Mesenchymal stem cell (in vitro differentiated cells and primary cell): Measurements from ENCODE around the gene TRAF3.
"Not testable (repeated sequence)": the region's sequence is repeated elsewhere in the genome, so short reads cannot be mapped to it uniquely, and the experiment has no call there.

Source experiments
- DNase-seq: peaks from one replicate; pipeline ENCODE4 v3.0.0-alpha.2; 2013
- H2AFZ ChIP-seq: one replicate; pipeline ENCODE4 v1.6.1; 2013; ENCODE audit warnings: low read depth, mild to moderate bottlenecking, control low read depth, inconsistent platforms, low read length, moderate library complexity
- H2AK5ac ChIP-seq: 2 replicates; pipeline ENCODE4 v1.6.1; 2013; ENCODE audit warnings: low read length, moderate library complexity, mild to moderate bottlenecking, inconsistent platforms; ENCODE audit not compliant: severe bottlenecking
- H2BK120ac ChIP-seq: one replicate; pipeline ENCODE4 v1.6.1; 2013; ENCODE audit warnings: low read depth, mild to moderate bottlenecking, inconsistent platforms, low read length, moderate library complexity
- H2BK12ac ChIP-seq, 2 experiments: one replicate each; pipeline ENCODE4 v1.6.1; 2013; ENCODE audit warnings: inconsistent platforms in 2 of 2, low read length in 2 of 2, mild to moderate bottlenecking in 2 of 2, moderate library complexity in 2 of 2, control low read depth in 1 of 2
- H2BK15ac ChIP-seq: one replicate; pipeline ENCODE4 v1.6.1; 2013; ENCODE audit warnings: mild to moderate bottlenecking, low read depth, inconsistent platforms; ENCODE audit not compliant: poor library complexity, severe bottlenecking
- H2BK5ac ChIP-seq: 2 replicates; pipeline ENCODE4 v1.6.1; 2013; ENCODE audit warnings: low read depth, mild to moderate bottlenecking, low read length, control low read depth, inconsistent platforms; ENCODE audit not compliant: poor library complexity, severe bottlenecking
- H3K14ac ChIP-seq, 2 experiments: one replicate each; pipeline ENCODE4 v1.6.1; 2013; ENCODE audit warnings: inconsistent platforms in 2 of 2, low read length in 2 of 2, control low read depth in 1 of 2, mild to moderate bottlenecking in 1 of 2, moderate library complexity in 1 of 2
- H3K18ac ChIP-seq, 2 experiments: one replicate each; pipeline ENCODE4 v1.6.1; 2013; ENCODE audit warnings: inconsistent platforms in 2 of 2, low read length in 2 of 2, control low read depth in 1 of 2, low read depth in 1 of 2, mild to moderate bottlenecking in 1 of 2
- H3K23ac ChIP-seq, 2 experiments: one replicate each; pipeline ENCODE4 v1.6.1; 2013; ENCODE audit warnings: inconsistent platforms in 2 of 2, low read length in 2 of 2, mild to moderate bottlenecking in 2 of 2, moderate library complexity in 2 of 2, control low read depth in 1 of 2
- H3K27ac ChIP-seq: 2 replicates; pipeline ENCODE4 v1.5.1; 2013; ENCODE audit warnings: mild to moderate bottlenecking, moderate library complexity, low read length, control low read depth, inconsistent platforms; ENCODE audit not compliant: poor library complexity, severe bottlenecking
- H3K27me3 ChIP-seq, 2 experiments: 2 replicates each; pipeline versions ENCODE4 v1.6.1 to v1.7.0; 2013; ENCODE audit warnings: low read length in 2 of 2, mild to moderate bottlenecking in 2 of 2, moderate library complexity in 2 of 2, control low read depth in 1 of 2, inconsistent platforms in 1 of 2; ENCODE audit not compliant: control insufficient read depth in 1 of 2, insufficient read depth in 1 of 2
- H3K36me3 ChIP-seq, 2 experiments: 2 replicates each; pipeline versions ENCODE4 v1.6.1 to v1.7.0; 2013; ENCODE audit warnings: low read length in 2 of 2, control low read depth in 1 of 2, inconsistent platforms in 1 of 2, low read depth in 1 of 2, mild to moderate bottlenecking in 1 of 2; ENCODE audit not compliant: insufficient read depth in 2 of 2, control insufficient read depth in 1 of 2
- H3K4ac ChIP-seq, 2 experiments: one replicate each; pipeline ENCODE4 v1.6.1; 2013; ENCODE audit warnings: inconsistent platforms in 2 of 2, low read length in 2 of 2, mild to moderate bottlenecking in 2 of 2, moderate library complexity in 2 of 2, control low read depth in 1 of 2, low read depth in 1 of 2
- H3K4me1 ChIP-seq: 2 replicates; pipeline ENCODE4 v1.6.1; 2013; ENCODE audit warnings: low read depth, low read length, control low read depth; ENCODE audit not compliant: control insufficient read depth, insufficient read depth
- H3K4me2 ChIP-seq: 2 replicates; pipeline ENCODE4 v1.6.1; 2013; ENCODE audit warnings: low read length, mild to moderate bottlenecking, inconsistent platforms; ENCODE audit not compliant: poor library complexity, severe bottlenecking
- H3K4me3 ChIP-seq, 2 experiments: 2 replicates each; pipeline versions ENCODE4 v1.5.1 to v1.7.0; 2013; ENCODE audit warnings: low read length in 2 of 2, mild to moderate bottlenecking in 2 of 2, control low read depth in 1 of 2, low read depth in 1 of 2; ENCODE audit not compliant: insufficient read depth in 1 of 2
- H3K79me1 ChIP-seq: replicated peaks from 2 replicates; pipeline ENCODE4 v1.6.1; 2013; ENCODE audit warnings: mild to moderate bottlenecking, control low read depth, low read length, inconsistent platforms; ENCODE audit not compliant: poor library complexity, severe bottlenecking
- H3K9ac ChIP-seq: 2 replicates; pipeline ENCODE4 v1.7.0; 2013; ENCODE audit warnings: mild to moderate bottlenecking, low read length, moderate library complexity
- H3K9me3 ChIP-seq: 2 replicates; pipeline ENCODE4 v1.7.0; 2013; ENCODE audit warnings: mild to moderate bottlenecking, low read length; ENCODE audit not compliant: control insufficient read depth
- H4K8ac ChIP-seq: one replicate; pipeline ENCODE4 v1.6.1; 2013; ENCODE audit warnings: inconsistent platforms, mild to moderate bottlenecking, low read length, moderate library complexity
- H4K91ac ChIP-seq: one replicate; pipeline ENCODE4 v1.6.1; 2013; ENCODE audit warnings: mild to moderate bottlenecking, low read length, inconsistent platforms
- WGBS: methylation state at CpG from one replicate; pipeline ENCODE4 v1.1.7; 2013; ENCODE audit warnings: mixed read lengths; 5-methylcytosine and 5-hydroxymethylcytosine counted together

The TRAF3 gene

DNA sequence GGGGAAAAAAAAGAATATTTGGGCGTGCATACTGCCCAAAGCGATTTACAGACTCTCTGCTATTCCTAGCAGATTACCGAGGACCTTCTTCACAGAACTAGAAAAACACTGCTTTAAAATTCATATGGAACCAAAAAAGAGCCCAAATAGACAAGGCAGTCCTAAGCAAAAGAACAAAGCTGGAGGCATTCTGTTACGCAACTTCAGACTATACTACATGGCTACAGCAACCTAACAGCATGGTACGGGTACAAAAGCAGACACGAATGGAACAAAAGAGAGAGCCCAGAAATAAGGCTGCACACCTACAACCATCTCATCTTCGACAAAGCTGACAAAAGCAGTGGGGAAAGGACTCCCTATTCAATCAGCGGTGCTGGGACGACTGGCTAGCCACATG, 56.7 kb downstream of the TRAF3 start:
- H4K8ac ChIP-seq = peak overlapping the region; percentile 16
- no peak overlapping the region for H3K18ac ChIP-seq
- no peak overlapping the region for H3K4me2 ChIP-seq
- H3K27ac ChIP-seq = no peak overlapping the region
- no peak overlapping the region for H3K9ac ChIP-seq
- 90% methylated on average over 9 of the region's 9 CpGs for WGBS
- no peak overlapping the region for H2BK5ac ChIP-seq
- no peak overlapping the region for H2BK120ac ChIP-seq
- H3K27me3 ChIP-seq = no peaks in the 10 kb centered on the region
- H2AK5ac ChIP-seq = no peak overlapping the region
- peaks cover 8 to 11% of the 10 kb centered on the region in 2 experiments for H3K36me3 ChIP-seq
- no peak overlapping the region for H3K23ac ChIP-seq
- H3K4me1 ChIP-seq = peaks cover 3% of the 10 kb centered on the region
- no peaks in the 10 kb centered on the region for H3K9me3 ChIP-seq
- DNase-seq = no peak
- H3K4me3 ChIP-seq = no peak overlapping the region
- no peak overlapping the region for H2BK15ac ChIP-seq
- no peak overlapping the region for H2BK12ac ChIP-seq
- no peak overlapping the region for H2AFZ ChIP-seq
- H3K14ac ChIP-seq = no peak overlapping the region
- H3K4ac ChIP-seq = no peak overlapping the region
- H4K91ac ChIP-seq = no peak overlapping the region
- H3K79me1 ChIP-seq = peaks cover 22% of the 10 kb centered on the region

DNA sequence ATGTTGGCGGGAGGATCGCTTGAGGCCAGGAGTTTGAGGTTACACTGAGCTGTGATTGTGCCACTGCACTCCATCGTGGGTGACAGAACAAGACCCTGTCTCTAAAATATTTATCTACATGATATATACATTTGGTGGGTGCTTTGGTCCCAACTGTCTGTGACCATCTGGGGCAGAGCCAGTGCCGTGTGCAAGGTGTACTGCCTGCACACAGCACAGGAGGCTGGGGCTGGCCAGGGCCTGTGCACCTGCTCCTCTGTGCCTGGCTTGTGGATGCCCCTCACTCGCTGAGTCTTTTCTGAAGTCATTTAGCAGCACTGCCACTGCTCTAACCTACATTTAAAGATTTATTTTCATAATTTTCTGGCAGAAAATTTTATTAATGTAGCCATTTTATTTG, 58.7 kb downstream of the TRAF3 start:
- no peak for DNase-seq
- Histone ChIP-seq H3K4me1 (peaks cover 3% of the 10 kb centered on the region), H3K27me3 (no peaks in the 10 kb centered on the region), H2BK120ac (no peak overlapping the region), H2AK5ac (no peak overlapping the region), H3K9me3 (no peaks in the 10 kb centered on the region), H3K4me2 (no peak overlapping the region), H3K27ac (no peak overlapping the region), H3K4ac (no peak overlapping the region), H3K9ac (no peak overlapping the region), H4K91ac (no peak overlapping the region), H3K14ac (no peak overlapping the region), H3K79me1 (peaks cover 15% of the 10 kb centered on the region), H3K18ac (no peak overlapping the region), H2BK12ac (no peak overlapping the region), H4K8ac (no peak overlapping the region), H2BK15ac (no peak overlapping the region), H2BK5ac (no peak overlapping the region), H3K4me3 (no peak overlapping the region), H2AFZ (no peak overlapping the region), H3K23ac (no peak overlapping the region), H3K36me3 (peaks cover 8 to 9% of the 10 kb centered on the region in 2 experiments)
- 97% methylated on average over 3 of the region's 5 CpGs for WGBS

DNA sequence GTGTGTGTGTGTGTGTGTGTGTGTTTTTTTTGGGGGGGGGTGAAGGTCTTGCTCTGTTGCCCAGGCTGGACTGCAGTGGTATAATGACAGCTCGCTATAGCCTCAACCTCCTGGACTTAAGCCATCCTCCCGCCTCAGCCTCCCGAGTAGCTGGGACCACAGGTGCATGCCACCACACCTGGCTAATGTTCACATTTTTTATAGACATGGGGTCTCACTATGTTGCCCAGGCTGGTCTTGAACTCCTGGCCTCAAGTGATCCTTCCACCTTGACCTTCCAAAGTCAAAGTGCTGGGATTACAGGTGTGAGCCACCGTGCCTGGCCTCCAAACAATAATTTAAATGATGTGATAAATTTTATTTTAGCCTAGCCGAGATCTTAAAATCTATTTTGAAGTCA, 59.9 kb downstream of the TRAF3 start:
- H4K91ac ChIP-seq, H3K36me3 ChIP-seq, H2BK15ac ChIP-seq, H3K23ac ChIP-seq, H3K4me3 ChIP-seq, DNase-seq, H3K4me2 ChIP-seq, H2BK5ac ChIP-seq, H3K27ac ChIP-seq, H3K4ac ChIP-seq, H2AFZ ChIP-seq, H3K14ac ChIP-seq, H2AK5ac ChIP-seq, H3K9me3 ChIP-seq, H2BK120ac ChIP-seq, H3K4me1 ChIP-seq, H3K27me3 ChIP-seq, H3K9ac ChIP-seq, H4K8ac ChIP-seq, H2BK12ac ChIP-seq, H3K18ac ChIP-seq: not testable (repeated sequence)
- H3K79me1 ChIP-seq = peaks cover 14% of the 10 kb centered on the region
- WGBS = over 99% methylated on average over 5 of the region's 5 CpGs

DNA sequence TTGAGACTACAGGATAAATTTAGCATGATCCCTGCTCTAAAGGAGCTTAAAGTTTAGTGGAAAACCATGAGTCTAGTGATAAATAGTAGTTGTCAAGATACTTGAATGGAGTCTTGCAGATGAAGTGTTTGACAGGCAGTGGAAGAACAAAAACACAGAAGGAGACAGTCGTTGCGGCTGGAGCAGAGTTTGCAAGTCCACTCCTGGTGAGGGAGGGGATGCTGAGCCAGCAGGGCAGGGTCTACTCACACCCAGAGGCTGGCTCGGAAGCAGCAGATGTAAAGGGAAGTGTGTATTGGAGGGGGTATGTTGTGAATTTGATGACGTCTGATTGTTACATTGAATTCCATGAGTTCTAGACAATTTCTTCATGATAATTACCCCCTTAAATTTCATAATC, 61.3 kb downstream of the TRAF3 start:
- 61% methylated on average over 4 of the region's 4 CpGs for WGBS

More for the DNA sequence above, 61.3 kb downstream of the TRAF3 start:
- peaks cover 14% of the 10 kb centered on the region for H3K79me1 ChIP-seq
- H3K14ac ChIP-seq = no peak overlapping the region
- H3K4me2 ChIP-seq = no peak overlapping the region
- H3K18ac ChIP-seq = no peak overlapping the region
- H2BK15ac ChIP-seq = no peak overlapping the region
- H3K9me3 ChIP-seq = no peaks in the 10 kb centered on the region
- no peak overlapping the region for H2BK5ac ChIP-seq
- no peak for DNase-seq
- H3K27ac ChIP-seq = no peak overlapping the region
- H3K4me1 ChIP-seq = peaks cover 3% of the 10 kb centered on the region
- no peak overlapping the region for H3K4ac ChIP-seq
- H2BK12ac ChIP-seq = no peak overlapping the region
- no peak overlapping the region for H4K91ac ChIP-seq
- H3K23ac ChIP-seq = no peak overlapping the region
- H3K4me3 ChIP-seq = no peak overlapping the region
- no peak overlapping the region for H2BK120ac ChIP-seq
- peaks cover 3% of the 10 kb centered on the region in 2 experiments for H3K36me3 ChIP-seq
- H2AK5ac ChIP-seq = no peak overlapping the region
- no peaks in the 10 kb centered on the region for H3K27me3 ChIP-seq
- H4K8ac ChIP-seq = no peak overlapping the region
- H3K9ac ChIP-seq = no peak overlapping the region
- no peak overlapping the region for H2AFZ ChIP-seq
